ENCODE data around the gene SOWAHA. TPM values are rescaled to one million over a fixed set of nuclear protein-coding genes. Genes with fewer than 3 reads are reported as not detected.

SOWAHA gene
- total RNA-seq, 1 experiment from 2014 or later, result 0.20 TPM

GRCh38 chr5:132819468-132819867, 6.4 kb downstream of the SOWAHA start:
- Mint-ChIP-seq H3K27me3 (ENCODE audit: low read depth) (peaks cover 70% of the 10 kb centered on the region), H3K36me3 (ENCODE audit: insufficient read depth in 1 of 3, low read depth in 3 of 3) (peaks cover 0 to 8% (median 0%) of the 10 kb centered on the region in 3 experiments; a peak in 3 of 7 replicates), H3K9me3 (peaks cover 0 to 4% of the 10 kb centered on the region in 2 experiments; a peak in 2 of 5 replicates), H3K4me3 (no peak overlapping the region), H3K4me1 (peaks cover 7 to 14% of the 10 kb centered on the region in 2 experiments), H3K27ac (no peak overlapping the region; a peak in 1 of 7 replicates)
- Histone ChIP-seq H3K27me3 (ENCODE audit: insufficient read depth, low read length) (peaks cover 10% of the 10 kb centered on the region; the same call in 1 of the 2 replicates), H2BK15ac (ENCODE audit: low read depth, low read length) (no peak overlapping the region), H4K20me1 (ENCODE audit: control insufficient read depth, insufficient read depth, insufficient read length) (no peaks in the 10 kb centered on the region), H3K79me2 (ENCODE audit: insufficient read depth, low read length) (no peaks in the 10 kb centered on the region), H4K5ac (ENCODE audit: insufficient read length, low read depth, low read length) (no peak overlapping the region), H4K8ac (replicated peaks; ENCODE audit: insufficient read length, low read depth, low read length) (no peak overlapping the region), H3K56ac (ENCODE audit: insufficient read length, low read depth, low read length) (no peak overlapping the region), H2BK5ac (ENCODE audit: insufficient read length, low read length) (no peak overlapping the region), H3T11ph (ENCODE audit: low read length) (no peak overlapping the region), H2AK5ac (ENCODE audit: insufficient read length, low read length) (no peak overlapping the region), H3K23ac (ENCODE audit: insufficient read length, low read depth, low read length) (no peak overlapping the region), H3K14ac (ENCODE audit: insufficient read depth, low read length) (no peak overlapping the region), H3K9ac (ENCODE audit: extremely low read depth, insufficient read length, low read length) (no peak overlapping the region), H3K4me2 (ENCODE audit: insufficient read depth, insufficient read length, low read length) (no peak overlapping the region), H3K4ac (ENCODE audit: low read depth, low read length) (no peak overlapping the region), H2BK120ac (ENCODE audit: low read depth, low read length, poor library complexity, severe bottlenecking) (no peak overlapping the region), H3K79me1 (ENCODE audit: insufficient read depth, low read depth, low read length, poor library complexity, severe bottlenecking) (no peaks in the 10 kb centered on the region), H2BK20ac (ENCODE audit: low read depth, low read length, poor library complexity, severe bottlenecking) (no peak overlapping the region), H2BK12ac (ENCODE audit: insufficient read length, low read depth, low read length) (no peak overlapping the region), H3K23me2 (ENCODE audit: insufficient read length, low read depth, low read length, poor library complexity, severe bottlenecking) (peaks cover 4% of the 10 kb centered on the region), H3K27ac (ENCODE audit: insufficient read length, low read depth, low read length) (no peak overlapping the region), H2AFZ (ENCODE audit: low read length) (no peak overlapping the region), H3K18ac (ENCODE audit: insufficient read length, low read depth, low read length) (no peak overlapping the region), H3K9me3 (ENCODE audit: control insufficient read depth, low read depth, low read length) (no peaks in the 10 kb centered on the region), H4K91ac (ENCODE audit: insufficient read length, low read depth, low read length) (no peak overlapping the region), H3K4me1 (ENCODE audit: insufficient read depth, low read length) (no peaks in the 10 kb centered on the region)
- WGBS (ENCODE audit: extremely low coverage, insufficient read length, low lambda C conversion rate), result no CpG with 5 or more reads among the region's 26 CpGs
- TF ChIP-seq, protein P1, sequence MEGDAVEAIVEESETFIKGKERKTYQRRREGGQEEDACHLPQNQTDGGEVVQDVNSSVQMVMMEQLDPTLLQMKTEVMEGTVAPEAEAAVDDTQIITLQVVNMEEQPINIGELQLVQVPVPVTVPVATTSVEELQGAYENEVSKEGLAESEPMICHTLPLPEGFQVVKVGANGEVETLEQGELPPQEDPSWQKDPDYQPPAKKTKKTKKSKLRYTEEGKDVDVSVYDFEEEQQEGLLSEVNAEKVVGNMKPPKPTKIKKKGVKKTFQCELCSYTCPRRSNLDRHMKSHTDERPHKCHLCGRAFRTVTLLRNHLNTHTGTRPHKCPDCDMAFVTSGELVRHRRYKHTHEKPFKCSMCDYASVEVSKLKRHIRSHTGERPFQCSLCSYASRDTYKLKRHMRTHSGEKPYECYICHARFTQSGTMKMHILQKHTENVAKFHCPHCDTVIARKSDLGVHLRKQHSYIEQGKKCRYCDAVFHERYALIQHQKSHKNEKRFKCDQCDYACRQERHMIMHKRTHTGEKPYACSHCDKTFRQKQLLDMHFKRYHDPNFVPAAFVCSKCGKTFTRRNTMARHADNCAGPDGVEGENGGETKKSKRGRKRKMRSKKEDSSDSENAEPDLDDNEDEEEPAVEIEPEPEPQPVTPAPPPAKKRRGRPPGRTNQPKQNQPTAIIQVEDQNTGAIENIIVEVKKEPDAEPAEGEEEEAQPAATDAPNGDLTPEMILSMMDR (conservative IDR thresholded peaks at IDR 0.05), result no peak
- no peak for DNase-seq
